ES-I3 (cell line): ENCODE measurements around the gene SYNM.

ENCODE experiments used
- H3K36me3 ChIP-seq: 2 replicates; pipeline ENCODE4 v1.6.1; 2013; ENCODE audit warnings: mild to moderate bottlenecking, low read length, control low read depth, moderate library complexity; ENCODE audit not compliant: insufficient read depth
- H3K4me1 ChIP-seq: 2 replicates; pipeline ENCODE4 v1.6.1; 2013; ENCODE audit warnings: mild to moderate bottlenecking, control low read depth, low read length; ENCODE audit not compliant: insufficient read depth
- H3K9ac ChIP-seq: 2 replicates; pipeline ENCODE4 v1.6.1; 2013; ENCODE audit warnings: low read depth, mild to moderate bottlenecking, low read length, moderate library complexity
- H3K9me3 ChIP-seq: 2 replicates; pipeline ENCODE4 v1.6.1; 2013; ENCODE audit warnings: mild to moderate bottlenecking, low read length, moderate library complexity; ENCODE audit not compliant: control insufficient read depth, insufficient read depth

Gene SYNM

DNA sequence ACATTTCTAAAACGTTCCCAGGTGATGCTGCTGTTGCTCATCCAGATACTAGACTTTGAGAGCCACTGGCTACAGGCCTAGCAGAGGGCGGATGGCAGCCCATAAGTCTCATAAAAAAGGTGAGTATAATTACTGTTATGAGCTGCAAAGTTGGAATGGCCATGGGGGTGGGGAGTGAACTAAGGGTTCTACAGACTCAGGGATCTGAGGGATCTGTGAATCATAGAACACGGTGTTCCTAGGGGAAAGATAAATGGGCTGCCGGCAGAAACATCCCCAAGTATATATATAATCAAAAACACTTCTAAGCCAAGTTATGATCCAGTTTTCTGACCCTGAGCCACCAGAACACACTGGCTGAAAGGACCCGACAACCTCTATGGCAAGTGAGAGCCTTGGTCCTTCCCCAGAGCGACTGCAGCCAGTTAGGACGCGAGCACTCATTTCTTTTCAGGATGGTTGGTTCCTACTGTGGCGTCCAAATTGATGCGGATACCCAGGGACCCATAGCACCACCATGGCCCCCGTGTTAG, 7.9 kb upstream of the SYNM start:
- Histone ChIP-seq H3K36me3 (no peaks in the 10 kb centered on the region), H3K9ac (no peak overlapping the region), H3K4me1 (no peaks in the 10 kb centered on the region), H3K9me3 (no peaks in the 10 kb centered on the region)

DNA sequence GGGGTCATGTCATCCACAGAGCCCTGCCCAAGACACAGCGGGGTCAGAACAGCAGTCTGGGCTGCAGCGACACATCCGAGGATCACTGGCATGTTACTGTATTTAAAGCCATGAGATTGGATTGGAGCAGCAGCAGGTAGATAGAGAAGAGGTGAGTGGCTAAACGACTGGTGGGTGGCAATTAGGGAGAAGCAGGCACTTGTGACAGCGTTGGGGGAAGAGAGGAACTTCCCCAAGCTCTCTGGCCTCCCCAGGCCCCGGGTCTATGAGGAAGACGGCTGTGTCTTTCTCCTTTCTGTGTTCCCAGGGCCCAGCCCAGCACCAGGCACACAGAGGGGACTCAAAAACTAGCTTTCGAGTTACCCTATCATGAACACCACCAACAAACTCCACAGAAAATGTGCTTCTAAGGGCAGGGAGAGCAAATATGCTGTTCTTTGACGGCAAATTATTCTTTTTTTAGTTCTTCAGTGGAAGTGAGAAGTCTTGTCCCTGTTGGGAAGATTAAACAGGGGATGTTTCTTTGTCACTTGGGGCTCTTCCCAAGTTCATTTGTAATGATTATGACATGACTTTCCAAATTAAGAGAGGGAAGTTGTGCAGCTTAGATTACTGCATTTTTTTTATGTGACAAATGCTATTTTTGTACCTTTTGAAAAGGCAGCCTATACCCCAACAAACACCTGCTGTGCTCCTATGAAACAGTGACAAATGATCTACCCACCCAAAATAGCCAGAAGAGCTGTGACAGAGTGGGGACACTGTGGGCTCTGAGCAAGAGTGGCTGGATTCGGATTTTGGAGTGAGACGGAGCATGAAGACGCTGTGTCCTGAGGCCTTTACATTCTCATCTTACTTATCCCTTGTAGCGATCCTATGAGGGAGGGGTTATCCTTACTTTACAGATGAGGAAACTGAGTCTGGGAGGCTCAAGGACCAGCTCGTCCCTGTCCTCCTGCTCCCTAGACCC, 7.2 kb upstream of the SYNM start:
- Histone ChIP-seq H3K9ac (no peak overlapping the region), H3K36me3 (no peaks in the 10 kb centered on the region), H3K9me3 (no peaks in the 10 kb centered on the region), H3K4me1 (no peaks in the 10 kb centered on the region)

DNA sequence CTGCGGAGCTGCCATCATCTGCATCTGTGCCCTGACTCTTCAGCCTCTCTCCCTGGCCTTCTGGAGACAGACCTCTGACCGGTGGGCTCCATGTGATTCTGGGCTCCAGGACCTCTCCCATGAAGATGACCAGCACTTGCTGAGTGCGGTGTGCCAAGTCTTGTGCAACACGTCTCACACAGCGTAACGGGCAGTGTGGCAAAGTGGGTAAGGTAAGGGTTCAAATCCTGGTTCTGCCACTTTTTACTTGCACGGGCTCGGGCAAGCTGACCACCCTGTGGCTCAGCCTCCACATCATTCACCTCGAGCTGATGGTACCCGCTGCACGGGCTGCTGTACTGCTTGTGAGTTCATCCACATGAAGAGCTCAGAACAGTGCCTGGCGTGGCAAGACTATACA, 6.5 kb upstream of the SYNM start:
- no peak overlapping the region for H3K9ac ChIP-seq
- H3K4me1 ChIP-seq, result no peaks in the 10 kb centered on the region
- H3K9me3 ChIP-seq, result no peaks in the 10 kb centered on the region; the same call in 1 of the 2 replicates
- no peaks in the 10 kb centered on the region for H3K36me3 ChIP-seq

DNA sequence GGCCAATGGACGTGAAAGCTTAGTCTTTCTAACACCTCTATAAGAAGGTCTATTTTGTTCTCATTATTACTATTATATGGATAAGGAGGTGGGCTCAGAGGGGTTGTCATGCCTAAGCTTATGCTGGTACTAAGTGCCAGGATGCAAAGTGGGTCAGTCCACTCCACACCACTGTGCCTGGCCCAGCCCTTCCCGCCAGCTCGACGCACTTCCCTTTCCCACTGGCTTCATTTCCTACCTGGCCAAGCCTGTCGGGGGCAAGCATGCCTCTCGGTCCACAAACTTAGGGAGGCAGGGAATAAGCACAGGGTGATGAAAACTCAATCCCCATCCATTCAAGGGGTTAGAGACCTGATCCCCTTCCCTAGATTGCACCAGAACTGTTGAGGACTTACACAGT, 5.9 kb upstream of the SYNM start:
- Histone ChIP-seq H3K36me3 (no peaks in the 10 kb centered on the region), H3K4me1 (no peaks in the 10 kb centered on the region), H3K9me3 (no peaks in the 10 kb centered on the region; the same call in 1 of the 2 replicates), H3K9ac (no peak overlapping the region)

DNA sequence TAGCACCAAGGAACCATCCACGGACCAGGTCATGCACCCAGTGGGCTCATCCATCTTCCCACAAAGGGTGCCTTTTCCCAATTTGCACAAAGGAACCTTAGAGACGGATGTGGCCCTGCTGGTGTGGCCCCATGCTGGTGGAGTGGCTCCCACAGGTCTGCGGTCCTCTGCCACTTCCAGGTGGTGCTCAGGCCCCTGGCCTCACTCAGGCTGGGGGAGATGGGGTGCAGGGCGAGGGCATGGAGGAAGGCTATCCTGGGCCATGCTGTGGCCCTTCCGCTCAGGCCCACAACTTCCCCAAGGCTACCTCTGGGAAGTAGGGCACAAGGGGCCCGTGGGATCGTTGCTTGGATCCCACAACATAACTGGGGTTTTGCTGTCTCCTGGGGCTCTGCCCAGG, 5.2 kb upstream of the SYNM start:
- Histone ChIP-seq H3K36me3 (no peaks in the 10 kb centered on the region), H3K9ac (no peak overlapping the region), H3K4me1 (no peaks in the 10 kb centered on the region), H3K9me3 (no peaks in the 10 kb centered on the region; the same call in 1 of the 2 replicates)

DNA sequence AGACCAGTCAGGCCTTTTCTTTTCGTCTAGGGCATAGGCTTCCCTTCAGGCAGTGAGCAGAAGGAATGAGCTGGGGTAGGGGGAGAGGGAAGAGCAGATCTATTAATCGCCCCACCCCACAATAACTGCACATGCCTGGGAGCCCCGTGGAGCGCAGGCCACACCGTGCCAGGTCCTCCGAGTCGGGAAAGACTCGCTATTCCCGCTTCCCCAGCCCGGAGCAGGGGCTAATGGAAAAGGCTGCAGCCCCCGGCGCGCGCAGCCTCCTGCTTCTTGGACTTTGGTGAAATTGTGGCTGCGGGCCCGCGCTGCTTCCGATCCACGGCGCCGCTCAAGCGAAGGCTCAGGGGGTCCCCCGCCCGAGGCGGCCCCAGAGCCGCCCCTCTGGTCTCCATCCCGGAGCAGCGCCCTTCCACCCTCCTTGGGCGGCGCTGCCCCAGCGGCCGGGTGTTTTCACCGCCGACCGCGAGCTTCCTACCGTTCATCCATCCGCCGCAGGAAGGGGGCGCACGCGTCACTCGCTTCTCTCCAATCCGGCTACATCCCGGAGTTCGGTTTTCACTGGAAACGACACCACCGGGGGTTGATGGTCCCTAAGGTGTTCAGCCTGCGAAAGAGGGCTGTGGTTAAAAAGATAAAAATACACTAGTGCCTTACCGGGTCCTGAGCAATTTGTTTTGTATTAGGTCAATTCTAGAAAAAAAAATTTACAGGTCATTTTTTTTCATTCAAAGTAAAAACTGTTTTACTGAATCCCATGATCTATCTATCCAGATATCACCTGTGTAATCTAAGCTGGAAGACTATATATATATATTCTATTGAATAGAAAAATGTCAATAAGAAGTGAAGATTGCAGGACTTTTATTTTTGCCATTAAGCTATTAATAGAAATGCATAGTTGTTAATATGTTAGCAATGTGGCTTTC, 4.4 kb upstream of the SYNM start:
- Histone ChIP-seq H3K9me3 (no peaks in the 10 kb centered on the region; the same call in 1 of the 2 replicates), H3K36me3 (no peaks in the 10 kb centered on the region), H3K4me1 (no peaks in the 10 kb centered on the region), H3K9ac (peak overlapping the region; percentile 41; the same call in 1 of the 2 replicates)

DNA sequence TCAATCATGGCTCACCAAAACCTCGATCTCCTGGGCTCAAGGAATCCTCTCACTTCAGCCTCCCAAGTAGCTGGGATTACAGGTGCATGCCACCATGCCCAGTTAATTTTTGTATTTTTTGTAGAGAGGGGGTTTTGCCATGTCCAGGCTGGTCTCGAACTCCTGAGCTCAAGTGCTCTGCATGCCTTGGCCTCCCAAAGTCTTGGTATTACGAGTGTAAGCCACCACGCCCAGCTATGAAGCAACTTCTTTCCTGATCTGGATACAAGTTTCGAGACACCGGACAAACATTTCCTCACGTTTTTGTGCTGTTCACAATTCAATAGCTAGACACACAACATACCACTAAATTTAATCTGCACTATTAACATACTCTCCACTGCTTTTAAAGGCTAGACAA, 3.4 kb upstream of the SYNM start:
- no peak overlapping the region for H3K9ac ChIP-seq
- no peaks in the 10 kb centered on the region for H3K36me3 ChIP-seq
- no peaks in the 10 kb centered on the region for H3K4me1 ChIP-seq
- no peaks in the 10 kb centered on the region; the same call in 1 of the 2 replicates for H3K9me3 ChIP-seq

DNA sequence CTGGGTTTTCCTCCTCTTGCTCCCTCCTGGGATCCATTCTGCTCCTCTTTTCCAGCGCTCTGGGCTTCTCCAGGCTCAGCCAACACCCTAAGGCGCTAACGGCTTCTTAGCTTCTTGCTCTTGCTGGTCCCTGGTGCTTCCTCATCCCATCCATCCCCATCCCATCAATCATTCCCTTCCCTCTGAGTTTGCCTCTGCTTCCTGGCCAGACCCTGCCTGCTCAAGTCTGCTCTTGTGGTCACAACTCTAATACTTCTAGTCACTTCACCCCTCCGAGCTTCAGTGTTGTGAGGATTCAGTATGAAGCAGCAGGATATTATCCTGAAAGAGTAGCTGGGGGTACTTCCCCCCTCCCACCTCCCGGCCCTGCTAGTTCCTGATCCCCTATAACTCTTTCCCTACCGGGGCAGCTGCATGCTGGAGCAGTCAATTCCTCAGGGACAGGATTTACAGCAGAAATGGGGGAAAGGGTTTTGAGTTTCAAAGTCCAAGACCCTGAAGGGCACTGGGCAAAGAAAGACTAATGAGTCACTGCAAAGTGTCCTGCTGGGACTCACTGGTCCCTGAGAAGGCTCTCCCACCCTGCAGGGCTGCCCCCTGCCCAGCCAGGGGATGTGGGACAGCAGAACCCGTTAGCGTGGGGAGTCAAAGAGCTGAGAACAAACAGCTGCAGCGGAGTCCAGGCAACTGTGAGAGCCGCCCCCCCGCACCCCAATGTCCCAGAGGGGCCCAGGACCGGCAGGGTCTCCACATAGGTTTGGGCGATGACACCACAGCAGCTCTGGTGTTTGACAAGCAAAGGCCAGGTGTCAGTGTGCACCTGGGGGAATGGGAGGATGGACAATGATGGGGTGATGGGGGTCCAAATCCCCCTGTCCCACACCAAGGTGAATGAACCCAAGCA, 2.3 kb upstream of the SYNM start:
- Histone ChIP-seq H3K36me3 (no peaks in the 10 kb centered on the region), H3K4me1 (no peaks in the 10 kb centered on the region), H3K9ac (no peak overlapping the region), H3K9me3 (no peaks in the 10 kb centered on the region; the same call in 1 of the 2 replicates)

DNA sequence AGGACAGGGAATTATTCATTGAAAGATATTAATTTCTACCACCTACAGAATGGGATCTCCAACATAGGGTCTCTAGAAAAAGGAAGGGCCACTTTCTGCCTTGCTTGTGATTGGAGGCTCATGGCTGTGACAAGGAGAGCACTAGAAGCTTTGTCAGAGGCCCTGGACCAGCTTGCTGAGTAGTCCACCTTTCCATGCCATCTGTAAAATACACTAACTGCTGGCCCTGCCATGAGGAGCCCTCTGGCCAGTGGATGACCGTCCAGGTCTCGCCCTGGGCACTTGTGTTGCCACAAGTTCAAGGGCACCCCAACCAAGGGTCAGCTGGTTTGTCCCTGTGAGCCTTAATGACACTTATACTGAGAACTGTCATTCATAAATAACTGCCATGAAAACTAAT, 1.6 kb upstream of the SYNM start:
- no peak overlapping the region for H3K9ac ChIP-seq
- H3K4me1 ChIP-seq, result no peaks in the 10 kb centered on the region
- H3K9me3 ChIP-seq, result no peaks in the 10 kb centered on the region; the same call in 1 of the 2 replicates
- H3K36me3 ChIP-seq, result no peaks in the 10 kb centered on the region

DNA sequence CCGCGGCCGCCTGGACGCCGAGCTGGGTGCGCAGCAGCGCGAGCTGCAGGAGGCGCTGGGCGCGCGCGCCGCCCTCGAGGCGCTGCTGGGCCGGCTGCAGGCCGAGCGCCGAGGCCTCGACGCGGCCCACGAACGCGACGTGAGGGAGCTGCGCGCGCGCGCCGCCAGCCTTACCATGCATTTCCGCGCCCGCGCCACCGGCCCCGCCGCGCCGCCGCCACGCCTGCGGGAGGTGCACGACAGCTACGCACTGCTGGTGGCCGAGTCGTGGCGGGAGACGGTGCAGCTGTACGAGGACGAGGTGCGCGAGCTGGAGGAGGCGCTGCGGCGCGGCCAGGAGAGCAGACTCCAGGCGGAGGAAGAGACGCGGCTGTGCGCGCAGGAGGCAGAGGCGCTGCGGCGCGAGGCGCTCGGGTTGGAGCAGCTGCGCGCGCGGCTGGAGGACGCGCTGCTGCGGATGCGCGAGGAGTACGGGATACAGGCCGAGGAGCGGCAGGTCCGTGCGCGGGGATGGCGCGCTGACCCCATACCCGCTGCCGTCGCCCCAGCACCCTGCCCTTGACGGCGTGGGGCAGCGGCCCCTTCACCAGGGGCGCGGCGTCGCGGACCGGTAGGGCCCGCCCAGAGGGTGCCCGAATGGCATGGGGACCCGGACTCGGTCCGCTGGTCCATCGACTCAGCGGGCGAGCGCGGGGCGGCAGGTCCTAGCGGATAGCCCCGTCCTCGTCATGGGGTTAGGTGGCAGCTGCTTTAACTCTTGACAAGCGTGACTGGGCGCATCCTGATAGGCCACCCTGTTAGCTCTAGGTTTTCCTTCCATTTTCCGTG, 848 bp downstream of the SYNM start:
- no peaks in the 10 kb centered on the region for H3K4me1 ChIP-seq
- H3K9me3 ChIP-seq, result no peaks in the 10 kb centered on the region; the same call in 1 of the 2 replicates
- no peaks in the 10 kb centered on the region for H3K36me3 ChIP-seq
- H3K9ac ChIP-seq, result peak overlapping the region; percentile 76

DNA sequence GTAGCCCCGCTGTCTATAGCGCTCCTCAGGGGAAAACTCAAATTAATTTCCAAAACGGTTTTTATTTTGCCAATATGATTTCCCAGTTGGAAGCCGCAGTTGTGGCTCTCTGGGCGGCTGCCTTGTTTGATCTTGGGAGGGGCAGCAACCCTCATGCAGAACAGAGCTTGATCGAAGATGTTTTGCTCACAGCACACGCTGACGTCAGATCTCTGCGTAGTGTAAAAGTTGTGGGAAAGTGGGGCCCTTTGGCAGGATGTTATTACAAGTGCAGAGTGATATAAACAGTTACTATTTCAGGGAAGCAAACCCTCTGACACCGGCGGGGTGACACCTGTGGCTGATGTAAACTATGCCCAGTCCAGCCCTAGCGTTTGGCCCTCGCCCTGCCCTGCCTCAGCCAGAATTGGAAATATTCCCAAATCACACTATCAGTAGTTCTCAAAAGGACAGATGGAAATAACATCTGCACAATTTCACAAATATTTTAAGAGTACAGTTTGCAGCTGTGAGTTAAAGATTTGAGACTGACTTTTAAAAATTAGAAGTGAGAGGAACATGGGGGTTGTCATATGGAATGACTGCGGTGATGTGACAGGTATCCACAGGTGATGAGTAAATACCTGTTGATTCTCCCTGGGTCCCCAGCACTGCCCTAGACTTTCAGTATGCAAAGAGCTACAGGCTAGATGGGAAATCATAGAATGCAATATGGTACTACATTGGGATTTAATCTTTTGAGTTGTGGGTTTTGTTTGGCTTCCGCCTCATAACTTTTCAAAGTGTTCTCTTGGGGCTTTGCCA, 1.7 kb downstream of the SYNM start:
- no peaks in the 10 kb centered on the region for H3K4me1 ChIP-seq
- H3K9me3 ChIP-seq, result no peaks in the 10 kb centered on the region; the same call in 1 of the 2 replicates
- no peaks in the 10 kb centered on the region for H3K36me3 ChIP-seq
- peak overlapping the region; percentile 76; the same call in 1 of the 2 replicates for H3K9ac ChIP-seq

DNA sequence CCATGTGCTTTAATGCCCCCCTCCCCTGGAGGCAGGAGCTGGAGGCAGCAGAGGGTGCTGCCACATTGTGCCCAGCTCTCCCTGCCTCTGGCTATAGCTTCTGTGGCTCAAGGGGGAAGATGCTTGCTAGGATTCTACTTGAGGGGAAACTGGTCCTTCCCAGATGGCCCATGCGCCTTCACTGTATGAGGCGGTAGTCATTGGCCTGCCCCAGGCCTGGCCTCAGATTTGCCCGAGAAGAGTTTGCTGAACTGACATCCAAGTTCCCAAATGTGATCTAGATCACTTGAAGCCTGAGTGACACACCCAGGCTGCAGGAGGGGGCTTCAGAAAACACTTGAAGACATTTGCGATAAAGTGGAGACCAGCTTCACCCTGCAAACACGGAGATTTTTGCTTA, 4.1 kb downstream of the SYNM start:
- Histone ChIP-seq H3K36me3 (no peaks in the 10 kb centered on the region), H3K9ac (no peak overlapping the region), H3K9me3 (no peaks in the 10 kb centered on the region), H3K4me1 (no peaks in the 10 kb centered on the region)
